Measurements from ENCODE around the gene TPST1.

TPST1 gene

DNA sequence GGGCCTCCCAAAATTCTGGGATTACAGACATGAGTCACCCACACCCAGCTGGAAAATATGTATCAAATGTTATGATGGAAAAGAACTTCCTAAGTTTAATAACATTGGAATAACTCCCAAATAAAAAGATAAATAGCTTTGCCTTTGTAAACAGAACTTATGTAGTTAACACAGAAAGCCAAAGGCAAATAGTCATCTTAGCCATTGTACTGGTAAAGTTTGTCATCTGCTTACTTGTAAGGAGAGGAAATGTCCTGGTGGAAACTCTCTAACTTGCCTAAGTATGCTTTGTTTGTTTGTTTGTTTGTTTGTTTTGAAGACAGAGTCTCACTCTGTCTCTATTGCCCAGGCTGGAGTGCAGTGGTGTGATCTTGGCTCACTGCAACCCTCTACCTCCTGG is 23.8 kb upstream of the TPST1 start:
- no peak for DNase-seq (ENCODE audit: low read depth)
- H3K4me3 ChIP-seq (ENCODE audit: low read length): no peak overlapping the region
- TF ChIP-seq, protein P1, sequence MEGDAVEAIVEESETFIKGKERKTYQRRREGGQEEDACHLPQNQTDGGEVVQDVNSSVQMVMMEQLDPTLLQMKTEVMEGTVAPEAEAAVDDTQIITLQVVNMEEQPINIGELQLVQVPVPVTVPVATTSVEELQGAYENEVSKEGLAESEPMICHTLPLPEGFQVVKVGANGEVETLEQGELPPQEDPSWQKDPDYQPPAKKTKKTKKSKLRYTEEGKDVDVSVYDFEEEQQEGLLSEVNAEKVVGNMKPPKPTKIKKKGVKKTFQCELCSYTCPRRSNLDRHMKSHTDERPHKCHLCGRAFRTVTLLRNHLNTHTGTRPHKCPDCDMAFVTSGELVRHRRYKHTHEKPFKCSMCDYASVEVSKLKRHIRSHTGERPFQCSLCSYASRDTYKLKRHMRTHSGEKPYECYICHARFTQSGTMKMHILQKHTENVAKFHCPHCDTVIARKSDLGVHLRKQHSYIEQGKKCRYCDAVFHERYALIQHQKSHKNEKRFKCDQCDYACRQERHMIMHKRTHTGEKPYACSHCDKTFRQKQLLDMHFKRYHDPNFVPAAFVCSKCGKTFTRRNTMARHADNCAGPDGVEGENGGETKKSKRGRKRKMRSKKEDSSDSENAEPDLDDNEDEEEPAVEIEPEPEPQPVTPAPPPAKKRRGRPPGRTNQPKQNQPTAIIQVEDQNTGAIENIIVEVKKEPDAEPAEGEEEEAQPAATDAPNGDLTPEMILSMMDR (IDR thresholded peaks at IDR 0.05; ENCODE audit: insufficient read depth, low read depth, low read length, missing control alignments): no peak

DNA sequence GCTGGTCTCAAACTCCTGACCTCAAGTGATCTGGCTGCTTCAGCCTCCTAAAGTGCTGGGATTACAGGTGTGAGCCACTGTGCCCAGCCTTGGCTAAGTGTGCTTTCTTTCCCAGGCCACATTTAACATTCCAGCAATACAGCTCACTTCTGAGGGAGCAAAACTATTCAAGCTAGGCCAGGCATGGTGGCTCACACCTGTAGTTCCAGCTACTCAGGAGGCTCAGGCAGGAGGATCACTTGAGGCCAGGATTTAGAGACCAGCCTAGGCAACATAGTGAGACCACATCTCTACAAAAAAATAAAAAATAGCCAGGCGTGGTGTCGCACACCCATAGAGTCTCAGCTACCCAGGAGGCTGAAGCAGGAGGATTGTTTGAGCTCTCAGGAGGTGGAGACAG is 23.3 kb upstream of the TPST1 start:
- no peak for DNase-seq (ENCODE audit: low read depth)
- H3K4me3 ChIP-seq (ENCODE audit: low read length): no peak overlapping the region
- TF ChIP-seq, protein P1 (IDR thresholded peaks at IDR 0.05; ENCODE audit: insufficient read depth, low read depth, low read length, missing control alignments): no peak

DNA sequence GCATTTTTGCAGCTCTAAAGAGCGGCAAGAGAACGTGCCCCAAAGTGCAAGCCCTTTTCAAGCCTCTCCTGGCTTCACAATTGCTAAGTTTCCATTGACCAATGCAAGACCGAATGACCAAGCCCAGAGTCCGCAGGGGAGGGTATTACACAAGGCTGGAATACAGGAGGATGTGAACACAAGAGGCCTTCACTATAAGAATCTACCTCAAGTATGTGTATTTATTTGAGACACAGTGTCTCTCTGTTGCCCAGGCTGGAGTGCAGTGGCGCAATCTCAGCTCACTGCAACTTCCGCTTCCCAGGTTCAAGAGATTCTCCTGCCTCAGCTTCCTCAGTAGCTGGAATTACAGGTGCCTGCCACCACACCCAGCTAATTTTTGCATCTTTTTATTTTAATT is 22.2 kb upstream of the TPST1 start:
- DNase-seq (ENCODE audit: low read depth): no peak
- TF ChIP-seq, protein P1 (IDR thresholded peaks at IDR 0.05; ENCODE audit: insufficient read depth, low read depth, low read length, missing control alignments): no peak

GRCh38 chr7:66183700-66184099 is 21.4 kb upstream of the TPST1 start:
- H3K4me3 ChIP-seq (ENCODE audit: low read length): no peak overlapping the region
- peak; percentile 91 for DNase-seq (ENCODE audit: low read depth)
- TF ChIP-seq, protein P1 (IDR thresholded peaks at IDR 0.05; ENCODE audit: insufficient read depth, low read depth, low read length, missing control alignments): no peak

More for the DNA sequence above, 22.2 kb upstream of the TPST1 start:
- H3K4me3 ChIP-seq (ENCODE audit: low read length): no peak overlapping the region

DNA sequence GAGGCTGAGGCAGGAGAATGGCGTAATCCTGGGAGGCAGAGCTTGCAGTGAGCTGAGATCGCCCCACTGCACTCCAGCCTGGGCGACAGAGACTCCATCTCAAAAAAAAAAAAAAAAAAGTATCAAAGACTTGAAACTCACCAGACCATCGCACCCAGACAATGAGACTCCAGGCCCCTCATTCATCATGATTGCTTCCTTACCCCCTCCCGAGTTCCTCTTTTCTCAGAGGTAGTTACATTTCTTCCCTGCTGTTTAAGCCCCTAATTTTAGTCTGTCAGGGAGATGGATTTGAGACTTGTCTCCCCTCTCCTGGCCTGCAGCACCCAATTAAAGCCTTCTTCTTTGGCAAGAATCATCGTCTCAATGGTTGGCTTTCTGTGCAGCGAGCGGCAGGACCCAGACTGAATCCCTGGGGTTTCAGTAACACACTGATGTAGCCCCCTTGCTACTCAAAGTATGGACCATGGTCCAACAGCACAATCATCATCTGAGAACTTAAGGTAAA is 19.4 kb upstream of the TPST1 start:
- no peak for DNase-seq (ENCODE audit: low read depth)
- TF ChIP-seq, protein P1 (IDR thresholded peaks at IDR 0.05; ENCODE audit: insufficient read depth, low read depth, low read length, missing control alignments): no peak
- H3K4me3 ChIP-seq (ENCODE audit: low read length): no peak overlapping the region

DNA sequence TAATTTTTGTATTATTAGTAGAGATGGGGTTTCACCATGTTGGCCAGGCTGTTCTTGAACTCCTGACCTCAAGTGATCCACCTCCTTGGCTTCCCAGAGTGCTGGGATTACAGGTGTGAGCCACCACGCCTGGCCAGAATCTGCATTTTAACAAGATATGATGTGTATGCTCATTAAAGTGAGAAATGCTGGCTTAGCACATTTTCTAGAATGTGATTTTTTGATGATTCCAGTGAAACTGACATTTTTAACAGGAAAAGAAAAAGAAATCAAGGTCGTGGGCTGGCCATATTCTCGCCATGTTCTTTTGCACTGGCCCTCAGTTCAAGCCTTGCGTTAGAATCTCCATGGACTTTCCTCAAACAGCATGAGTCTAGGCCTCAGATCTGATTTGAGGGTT is 18.1 kb upstream of the TPST1 start:
- TF ChIP-seq, protein P1 (IDR thresholded peaks at IDR 0.05; ENCODE audit: insufficient read depth, low read depth, low read length, missing control alignments): no peak
- DNase-seq (ENCODE audit: low read depth): no peak
- H3K4me3 ChIP-seq (ENCODE audit: low read length): no peak overlapping the region

GRCh38 chr7:66187905-66188304 is 17.2 kb upstream of the TPST1 start:
- DNase-seq (ENCODE audit: low read depth): peak; percentile 63
- no peak overlapping the region for H3K4me3 ChIP-seq (ENCODE audit: low read length)
- TF ChIP-seq, protein P1 (IDR thresholded peaks at IDR 0.05; ENCODE audit: insufficient read depth, low read depth, low read length, missing control alignments): no peak

Measured in epithelial cell of esophagus (primary cell).